DND-41 (cell line): Measurements from ENCODE around the gene CLCA1.

Source experiments
- ATAC-seq: fragments of 200-7000 bp; cut with Tn5 transposase; 3 replicates; pipeline ENCODE4 v1.9.1; 2021; ENCODE audit warnings: low read depth; ENCODE audit not compliant: insufficient read depth
- DNase-seq: peaks from one replicate; pipeline ENCODE4 v3.0.0-alpha.2; 2020
- H2AFZ ChIP-seq: 2 replicates; pipeline ENCODE4 v1.6.0; 2012; ENCODE audit warnings: low read depth, low read length
- H3K27ac ChIP-seq: 2 replicates; pipeline ENCODE4 v1.5.1; 2012; ENCODE audit warnings: low read length, inconsistent platforms
- H3K27me3 ChIP-seq: fragments of 200-600 bp; sonication (generic); 2 replicates; pipeline ENCODE4 v1.6.0; 2012; ENCODE audit warnings: low read length, mild to moderate bottlenecking, inconsistent platforms; ENCODE audit not compliant: insufficient read depth, poor library complexity
- H3K36me3 ChIP-seq: 2 replicates; pipeline ENCODE4 v1.5.1; 2012; ENCODE audit warnings: low read length, inconsistent platforms; ENCODE audit not compliant: insufficient read depth
- H3K4me1 ChIP-seq: 2 replicates; pipeline ENCODE4 v1.5.1; 2012; ENCODE audit warnings: mild to moderate bottlenecking, low read length; ENCODE audit not compliant: insufficient read depth
- H3K4me2 ChIP-seq: 2 replicates; pipeline ENCODE4 v1.6.0; 2012; ENCODE audit warnings: mild to moderate bottlenecking, moderate library complexity, low read length, inconsistent platforms; ENCODE audit not compliant: insufficient read depth
- H3K4me3 ChIP-seq, 2 experiments: fragments of 200-600 bp in 1 of 2; shearing (Covaris generic) in 1 of 2; 2 replicates each; pipeline ENCODE4 v1.5.1; 2012 to 2016; ENCODE audit warnings: inconsistent platforms in 2 of 2, low read length in 2 of 2, mild to moderate bottlenecking in 2 of 2, low read depth in 1 of 2, moderate library complexity in 1 of 2
- H3K79me2 ChIP-seq: 2 replicates; pipeline ENCODE4 v1.6.0; 2012; ENCODE audit warnings: low read length, inconsistent platforms; ENCODE audit not compliant: insufficient read depth
- H3K9ac ChIP-seq: 2 replicates; pipeline ENCODE4 v1.6.0; 2012; ENCODE audit warnings: low read depth, mild to moderate bottlenecking, inconsistent platforms, low read length, moderate library complexity
- H3K9me3 ChIP-seq: 2 replicates; pipeline ENCODE4 v1.5.1; 2012; ENCODE audit warnings: low read length, moderate library complexity, mild to moderate bottlenecking, inconsistent platforms; ENCODE audit not compliant: insufficient read depth, severe bottlenecking
- H4K20me1 ChIP-seq: 2 replicates; pipeline ENCODE4 v1.6.0; 2012; ENCODE audit warnings: low read length; ENCODE audit not compliant: insufficient read depth
- CTCF ChIP-seq: IDR thresholded peaks from 2 replicates; pipeline ENCODE4 v1.5.1; 2012; ENCODE audit warnings: borderline replicate concordance, low read length, moderate library complexity, mild to moderate bottlenecking; ENCODE audit not compliant: poor library complexity, severe bottlenecking; ENCODE audit errors: extremely low read depth
- EZH2 ChIP-seq: IDR thresholded peaks from 3 replicates; pipeline ENCODE4 v1.6.1; 2012; ENCODE audit warnings: borderline replicate concordance, low read depth, mild to moderate bottlenecking, moderate library complexity, low read length, inconsistent platforms; ENCODE audit not compliant: severe bottlenecking

The CLCA1 gene

GRCh38 chr1:86447198-86447790, 21.4 kb upstream of the CLCA1 start:
- Histone ChIP-seq H3K36me3 (no peaks in the 10 kb centered on the region), H2AFZ (no peak overlapping the region), H4K20me1 (no peaks in the 10 kb centered on the region), H3K4me3 (no peak overlapping the region), H3K9me3 (no peaks in the 10 kb centered on the region), H3K4me1 (0 out of 2 replicates have a peak, but pooled peaks cover 8% of the 10 kb centered on the region), H3K9ac (no peak overlapping the region), H3K27me3 (no peaks in the 10 kb centered on the region), H3K79me2 (no peaks in the 10 kb centered on the region), H3K27ac (no peak overlapping the region), H3K4me2 (no peak overlapping the region)
- no peak for ATAC-seq
- DNase-seq = no peak
- no peak for TF ChIP-seq CTCF
- TF ChIP-seq EZH2 = no peak

- TF ChIP-seq EZH2 = no peak
- TF ChIP-seq CTCF = no peak
- Histone ChIP-seq H2AFZ (no peak overlapping the region), H3K9me3 (no peaks in the 10 kb centered on the region), H3K27me3 (no peaks in the 10 kb centered on the region), H3K4me3 (no peak overlapping the region), H3K79me2 (no peaks in the 10 kb centered on the region), H3K36me3 (no peaks in the 10 kb centered on the region), H3K4me1 (0 out of 2 replicates have a peak, but pooled peaks cover 8% of the 10 kb centered on the region), H4K20me1 (no peaks in the 10 kb centered on the region), H3K9ac (no peak overlapping the region), H3K4me2 (no peak overlapping the region), H3K27ac (no peak overlapping the region)
- DNase-seq (no peak), ATAC-seq (no peak)
Measured at GRCh38 chr1:86448670-86449069, 20.1 kb upstream of the CLCA1 start.

- no peak overlapping the region for H3K4me3 ChIP-seq
- no peak overlapping the region for H3K27ac ChIP-seq
- no peak for TF ChIP-seq EZH2
- no peak for TF ChIP-seq CTCF
- H3K79me2 ChIP-seq = no peaks in the 10 kb centered on the region
- H3K36me3 ChIP-seq = no peaks in the 10 kb centered on the region
- H3K9me3 ChIP-seq = no peaks in the 10 kb centered on the region
- no peak for DNase-seq
- 0 out of 2 replicates have a peak, but pooled peaks cover 8% of the 10 kb centered on the region for H3K4me1 ChIP-seq
- H3K27me3 ChIP-seq = no peaks in the 10 kb centered on the region
- no peaks in the 10 kb centered on the region for H4K20me1 ChIP-seq
- ATAC-seq = no peak
- no peak overlapping the region for H3K4me2 ChIP-seq
- no peak overlapping the region for H2AFZ ChIP-seq
- H3K9ac ChIP-seq = no peak overlapping the region
Measured at GRCh38 chr1:86449103-86449502, 19.6 kb upstream of the CLCA1 start.
